Stomach (tissue), 19 donors: ENCODE results near the gene INTS6L. TPM values are rescaled to one million over a fixed set of nuclear protein-coding genes. Genes with fewer than 3 reads are reported as not detected.

Experiments used
- DNase-seq, 2 donors: peaks; one replicate each; pipeline versions ENCODE4 v3.0.0 to v3.0.0-alpha.2; 2013 to 2019
- H3K27ac ChIP-seq, 5 donors: fragments of 200-600 bp in 4 of 5; sonication (generic) in 4 of 5; one replicate each; pipeline ENCODE4 v1.5.1; 2013 to 2019; ENCODE audit warnings: mild to moderate bottlenecking in 1 of 5, moderate library complexity in 1 of 5
- H3K27me3 ChIP-seq, 3 donors: fragments of 200-600 bp; sonication (generic); one replicate each; pipeline ENCODE4 v1.5.1; 2017 to 2019; ENCODE audit warnings: mixed run types in 1 of 3
- H3K36me3 ChIP-seq, 4 donors: fragments of 200-600 bp; sonication (generic); 1 replicate in 3 of 4; 2 replicates in 1 of 4; pipeline ENCODE4 v1.5.1; 2016 to 2019
- H3K4me1 ChIP-seq, 4 donors: fragments of 200-600 bp; sonication (generic); one replicate each; pipeline ENCODE4 v1.5.1; 2016 to 2019
- H3K4me3 ChIP-seq, 4 donors: fragments of 200-600 bp; sonication (generic) in 3 of 4; one replicate each; pipeline ENCODE4 v1.5.1; 2016 to 2019; ENCODE audit warnings: mild to moderate bottlenecking in 1 of 4
- H3K9me3 ChIP-seq, 4 donors: fragments of 200-600 bp; sonication (generic); one replicate each; pipeline ENCODE4 v1.5.1; 2016 to 2019
- EP300 ChIP-seq: sonication (generic); formaldehyde crosslinking; IDR thresholded peaks from one replicate; pipeline ENCODE4 v1.6.1; 2017; ENCODE audit warnings: antibody characterized with exemption
- POLR2A ChIP-seq, 4 donors: fragments of 450-650 bp; IDR thresholded peaks; one replicate each; pipeline ENCODE4 v1.6.1; 2016; ENCODE audit warnings: antibody characterized with exemption in 4 of 4, control low read depth in 2 of 4, mild to moderate bottlenecking in 1 of 4, moderate library complexity in 1 of 4
- POLR2AphosphoS5 ChIP-seq, 3 donors: sonication (generic); formaldehyde crosslinking; IDR thresholded peaks; one replicate each; pipeline ENCODE4 v1.6.1; 2016; ENCODE audit warnings: antibody characterized with exemption in 3 of 3
- WGBS, 5 donors: extraction: QIAGEN DNeasy Blood & Tissue Kit in 3 of 5; methylation state at CpG; one replicate each; pipeline versions ENCODE4 v1.1.5 to v1.1.7; 2013 to 2018; 5-methylcytosine and 5-hydroxymethylcytosine counted together
- intact Hi-C: fragments of 100-400 bp; cut with DNase I; formaldehyde crosslinking; loops from one replicate; pipeline ENCODE4 v1.15.1; 2023; ENCODE audit warnings: low total_unique reads
- long read RNA-seq, 10 donors: transcript quantifications; one replicate each; lab custom pipeline, GENCODE V29; 2026
- polyA plus RNA-seq, 3 donors: library from polyadenylated mRNA; stranded (reverse); fragments of 200-250 nt; gene quantifications; one replicate each; pipeline ENCODE4 v1.2.3, GENCODE V29; 2013
- total RNA-seq, 5 donors: library from RNA; depleted of rRNA; stranded (reverse); fragments of >200 nt; gene quantifications; one replicate each; pipeline versions ENCODE4 v1.1.0 to v1.2.3, GENCODE V29; 2014 to 2016
- TF ChIP-seq, protein P1 (sequence below), 7 experiments: fragments of 450-650 bp in 4 of 7; fragments of 200-600 bp in 3 of 7; sonication (generic) in 3 of 7; IDR thresholded peaks; one replicate each; pipeline ENCODE4 v1.5.1; 2016 to 2019; ENCODE audit warnings: antibody characterized with exemption in 7 of 7, control low read depth in 2 of 7, mild to moderate bottlenecking in 1 of 7
- donor health status: healthy with polysubstance abuse.
- donor health status: Bipolar disorder and iron deficiency.
- donor health status: healthy.

Gene INTS6L
- 10 to 100 TPM in 4 of 5 donors, 1 to 10 TPM in 1; 5.3 to 41.7 (median 13.0) TPM for total RNA-seq
- polyA plus RNA-seq = 1 to 10 TPM; 1.4 to 9.4 (median 2.0) TPM
- long read RNA-seq, donor 1 = 0 reads
- long read RNA-seq, donor 2 = 0 reads
- long read RNA-seq, donor 3 = 0 reads
- long read RNA-seq, donor 4 = 0 reads
- long read RNA-seq, donor 5 = 0 reads
- long read RNA-seq, donor 6, partial matches to known transcripts = 5 of 5 reads
- long read RNA-seq, donor 6, other reads (novel, unspliced or antisense) = 0 of 5 reads
- long read RNA-seq, donor 7 = 0 reads
- long read RNA-seq, donor 8 = 0 reads
- long read RNA-seq, donor 9 = 0 reads
- long read RNA-seq, donor 10 = 0 reads

DNA sequence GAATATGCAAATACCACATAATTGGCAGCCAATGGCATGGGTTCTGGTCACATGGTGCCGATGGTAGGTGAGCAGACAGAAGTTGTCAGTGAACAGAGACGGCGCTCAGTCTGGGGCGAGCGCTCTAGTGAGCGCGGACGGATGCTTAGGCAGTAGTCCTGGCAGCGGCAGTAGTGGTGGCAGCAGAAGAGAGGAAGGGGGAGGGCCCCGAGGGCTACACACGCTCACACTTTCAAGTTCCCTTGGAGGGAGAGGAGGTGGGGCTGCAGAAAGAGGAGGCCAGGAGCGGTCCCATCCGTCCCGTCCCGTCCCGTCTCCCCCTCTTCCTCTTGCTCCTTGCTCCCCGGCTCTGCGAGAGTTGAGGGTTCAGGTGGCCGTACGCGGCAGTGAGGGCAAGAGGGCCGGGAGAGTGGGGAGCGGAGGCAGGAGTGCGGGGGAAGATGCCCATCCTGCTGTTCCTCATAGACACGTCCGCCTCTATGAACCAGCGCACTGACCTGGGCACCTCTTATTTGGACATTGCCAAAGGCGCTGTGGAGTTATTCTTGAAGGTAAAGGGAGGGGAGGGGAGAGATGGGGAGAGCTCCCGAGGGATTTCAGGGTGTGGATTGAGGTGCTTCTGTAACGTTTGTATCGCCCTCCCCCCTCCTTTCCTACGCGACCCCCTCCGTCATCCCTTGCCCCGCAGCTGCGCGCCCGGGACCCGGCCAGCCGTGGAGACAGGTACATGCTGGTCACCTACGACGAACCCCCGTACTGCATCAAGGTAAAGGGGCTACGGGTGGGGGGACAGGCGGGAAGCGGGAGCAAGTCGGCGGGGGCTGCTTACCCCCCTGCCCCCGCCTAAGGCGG, at the start of gene INTS6L:
Gene INTS6L (plus strand): TSS at position 108 of the 852 bp plus-strand sequence. CDS start 333 bp downstream, at position 441.
- TF ChIP-seq POLR2AphosphoS5 (IDR thresholded peaks at IDR 0.05) (peak; percentile 87 to 99 (median 97)), POLR2A (IDR thresholded peaks at IDR 0.05) (peak in 2 of 4 donors; percentile 58 to 80)
- TF ChIP-seq, protein P1, sequence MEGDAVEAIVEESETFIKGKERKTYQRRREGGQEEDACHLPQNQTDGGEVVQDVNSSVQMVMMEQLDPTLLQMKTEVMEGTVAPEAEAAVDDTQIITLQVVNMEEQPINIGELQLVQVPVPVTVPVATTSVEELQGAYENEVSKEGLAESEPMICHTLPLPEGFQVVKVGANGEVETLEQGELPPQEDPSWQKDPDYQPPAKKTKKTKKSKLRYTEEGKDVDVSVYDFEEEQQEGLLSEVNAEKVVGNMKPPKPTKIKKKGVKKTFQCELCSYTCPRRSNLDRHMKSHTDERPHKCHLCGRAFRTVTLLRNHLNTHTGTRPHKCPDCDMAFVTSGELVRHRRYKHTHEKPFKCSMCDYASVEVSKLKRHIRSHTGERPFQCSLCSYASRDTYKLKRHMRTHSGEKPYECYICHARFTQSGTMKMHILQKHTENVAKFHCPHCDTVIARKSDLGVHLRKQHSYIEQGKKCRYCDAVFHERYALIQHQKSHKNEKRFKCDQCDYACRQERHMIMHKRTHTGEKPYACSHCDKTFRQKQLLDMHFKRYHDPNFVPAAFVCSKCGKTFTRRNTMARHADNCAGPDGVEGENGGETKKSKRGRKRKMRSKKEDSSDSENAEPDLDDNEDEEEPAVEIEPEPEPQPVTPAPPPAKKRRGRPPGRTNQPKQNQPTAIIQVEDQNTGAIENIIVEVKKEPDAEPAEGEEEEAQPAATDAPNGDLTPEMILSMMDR (IDR thresholded peaks at IDR 0.05) = no peak
- peak within 1 kb of the TSS; percentile 80 to 97 (median 94) for H3K27ac ChIP-seq
- intact Hi-C loops = no loop called here
- H3K9me3 ChIP-seq = no peaks in the 10 kb centered on the region
- H3K4me3 ChIP-seq = peak within 1 kb of the TSS; percentile 65 to 70 (median 68)
- no peaks in the 10 kb centered on the region for H3K36me3 ChIP-seq
- H3K4me1 ChIP-seq = peaks cover 0 to 15% (median 4%) of the 10 kb centered on the region in 4 donors
- H3K27me3 ChIP-seq = no peaks in the 10 kb centered on the region
- 1 to 48% (median 8%) methylated on average over 15 to 49 of the region's 50 CpGs for WGBS, 5 donors
- peak; percentile 87 to 94 for DNase-seq

- WGBS, 5 donors = 52 to 91% (median 70%) methylated on average over 3 of the region's 3 CpGs
Measured at GRCh38 chrX:135476378-135476777, 44.1 kb upstream of the INTS6L start.

DNA sequence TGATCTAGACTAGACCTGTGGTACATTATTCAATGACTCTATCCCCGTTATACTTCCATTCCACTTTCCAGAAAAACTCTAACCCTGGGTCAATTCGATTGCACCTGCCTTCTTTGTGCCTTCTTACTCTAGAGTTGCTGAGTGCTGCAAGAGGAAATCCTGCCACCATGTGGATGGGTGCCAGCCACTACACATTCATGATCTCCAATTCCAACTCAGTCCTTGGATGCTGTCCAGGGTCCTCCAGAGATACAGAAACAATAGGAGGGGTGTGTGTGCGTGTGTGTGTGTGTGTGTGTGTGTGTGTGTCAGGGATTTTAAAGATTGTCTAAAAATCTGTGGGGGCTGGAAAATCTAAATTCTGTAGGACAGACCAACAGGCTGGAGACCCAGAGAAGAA, 42.9 kb upstream of the INTS6L start:
- intact Hi-C loops = no loop called here
- no peak overlapping the region for H3K4me3 ChIP-seq
- no peaks in the 10 kb centered on the region for H3K9me3 ChIP-seq
- H3K36me3 ChIP-seq = no peaks in the 10 kb centered on the region
- peak; percentile 79 to 85 for DNase-seq
- H3K4me1 ChIP-seq = peaks cover 0 to 4% (median 0%) of the 10 kb centered on the region in 4 donors
- H3K27ac ChIP-seq = no peak overlapping the region
- 2 to 12% (median 6%) methylated on average over 3 of the region's 3 CpGs for WGBS, 5 donors
- H3K27me3 ChIP-seq = peaks cover 0 to 4% (median 0%) of the 10 kb centered on the region in 3 donors
- TF ChIP-seq POLR2A (IDR thresholded peaks at IDR 0.05) = no peak
- no peak for TF ChIP-seq EP300
- TF ChIP-seq, protein P1 (IDR thresholded peaks at IDR 0.05) = peak in 2 of 7 experiments; percentile 19 to 40

More at GRCh38 chrX:135476378-135476777, 44.1 kb upstream of the INTS6L start:
- H3K36me3 ChIP-seq = no peaks in the 10 kb centered on the region
- intact Hi-C loops = no loop called here
- H3K4me1 ChIP-seq = peaks cover 0 to 4% (median 0%) of the 10 kb centered on the region in 4 donors
- no peak for DNase-seq
- no peaks in the 10 kb centered on the region for H3K9me3 ChIP-seq
- H3K27me3 ChIP-seq = peaks cover 0 to 4% (median 0%) of the 10 kb centered on the region in 3 donors
- TF ChIP-seq POLR2AphosphoS5 (IDR thresholded peaks at IDR 0.05) (no peak), POLR2A (IDR thresholded peaks at IDR 0.05) (no peak), EP300 (no peak)
- TF ChIP-seq, protein P1 (IDR thresholded peaks at IDR 0.05) = no peak
- H3K27ac ChIP-seq = no peak overlapping the region
- no peak overlapping the region for H3K4me3 ChIP-seq

GRCh38 chrX:135480076-135480475, 40.4 kb upstream of the INTS6L start:
- peaks cover 0 to 4% (median 0%) of the 10 kb centered on the region in 4 donors for H3K4me1 ChIP-seq
- 63 to 94% (median 76%) methylated on average over 7 of the region's 7 CpGs for WGBS, 5 donors
- DNase-seq = no peak
- intact Hi-C loops = no loop called here
- TF ChIP-seq, protein P1 (IDR thresholded peaks at IDR 0.05) = no peak
- no peak for TF ChIP-seq POLR2A (IDR thresholded peaks at IDR 0.05)
- no peak for TF ChIP-seq EP300
- no peak for TF ChIP-seq POLR2AphosphoS5 (IDR thresholded peaks at IDR 0.05)
- no peaks in the 10 kb centered on the region for H3K9me3 ChIP-seq
- H3K27me3 ChIP-seq = peaks cover 0 to 4% (median 0%) of the 10 kb centered on the region in 3 donors
- no peaks in the 10 kb centered on the region for H3K36me3 ChIP-seq
- H3K4me3 ChIP-seq = no peak overlapping the region
- H3K27ac ChIP-seq = no peak overlapping the region
